HL-60 (cell line): ENCODE measurements around the gene LACC1.

Experiments used
- REST ChIP-seq: IDR thresholded peaks from 2 replicates; pipeline ENCODE4 v1.6.1; 2012; ENCODE audit warnings: low read depth; ENCODE audit not compliant: insufficient replicate concordance
- TF ChIP-seq, protein P1 (sequence below): IDR thresholded peaks from one replicate; pipeline ENCODE4 v1.5.1; 2011; ENCODE audit warnings: low read length, control low read depth, inconsistent platforms; ENCODE audit not compliant: insufficient read depth

DNA sequence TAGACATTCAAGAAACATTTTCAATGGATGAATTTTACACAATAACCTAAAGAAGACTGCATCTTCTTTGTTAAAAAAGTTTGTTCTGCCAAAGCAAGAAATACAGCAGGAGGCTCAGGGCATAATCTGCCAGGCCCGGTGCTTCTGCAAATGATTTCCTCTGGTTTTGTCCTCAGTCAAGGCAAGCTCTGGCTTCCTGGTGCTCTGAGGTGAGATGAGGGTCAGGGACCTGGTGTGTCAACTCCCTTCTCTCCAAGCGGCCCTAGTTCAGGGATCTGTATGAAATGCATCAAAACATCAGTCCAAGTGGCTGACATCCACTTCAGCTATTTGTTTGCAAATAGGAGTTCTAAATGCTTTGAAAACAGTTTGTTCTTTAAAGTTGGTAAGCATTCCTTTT is 31.6 kb downstream of the LACC1 start:
- no peak for TF ChIP-seq REST
- TF ChIP-seq, protein P1, sequence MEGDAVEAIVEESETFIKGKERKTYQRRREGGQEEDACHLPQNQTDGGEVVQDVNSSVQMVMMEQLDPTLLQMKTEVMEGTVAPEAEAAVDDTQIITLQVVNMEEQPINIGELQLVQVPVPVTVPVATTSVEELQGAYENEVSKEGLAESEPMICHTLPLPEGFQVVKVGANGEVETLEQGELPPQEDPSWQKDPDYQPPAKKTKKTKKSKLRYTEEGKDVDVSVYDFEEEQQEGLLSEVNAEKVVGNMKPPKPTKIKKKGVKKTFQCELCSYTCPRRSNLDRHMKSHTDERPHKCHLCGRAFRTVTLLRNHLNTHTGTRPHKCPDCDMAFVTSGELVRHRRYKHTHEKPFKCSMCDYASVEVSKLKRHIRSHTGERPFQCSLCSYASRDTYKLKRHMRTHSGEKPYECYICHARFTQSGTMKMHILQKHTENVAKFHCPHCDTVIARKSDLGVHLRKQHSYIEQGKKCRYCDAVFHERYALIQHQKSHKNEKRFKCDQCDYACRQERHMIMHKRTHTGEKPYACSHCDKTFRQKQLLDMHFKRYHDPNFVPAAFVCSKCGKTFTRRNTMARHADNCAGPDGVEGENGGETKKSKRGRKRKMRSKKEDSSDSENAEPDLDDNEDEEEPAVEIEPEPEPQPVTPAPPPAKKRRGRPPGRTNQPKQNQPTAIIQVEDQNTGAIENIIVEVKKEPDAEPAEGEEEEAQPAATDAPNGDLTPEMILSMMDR = no peak
